UCSD-AML1 (cell line): ENCODE measurements around the gene USP17L28.
"Not testable (repeated sequence)": the region's sequence is repeated elsewhere in the genome, so short reads cannot be mapped to it uniquely, and the experiment has no call there.

Experiments
- DNase-seq: peaks from one replicate; lab custom pipeline; 2025; ENCODE audit not compliant: unreplicated experiment; lab: John Stamatoyannopoulos, UW

USP17L28 gene, protein sequence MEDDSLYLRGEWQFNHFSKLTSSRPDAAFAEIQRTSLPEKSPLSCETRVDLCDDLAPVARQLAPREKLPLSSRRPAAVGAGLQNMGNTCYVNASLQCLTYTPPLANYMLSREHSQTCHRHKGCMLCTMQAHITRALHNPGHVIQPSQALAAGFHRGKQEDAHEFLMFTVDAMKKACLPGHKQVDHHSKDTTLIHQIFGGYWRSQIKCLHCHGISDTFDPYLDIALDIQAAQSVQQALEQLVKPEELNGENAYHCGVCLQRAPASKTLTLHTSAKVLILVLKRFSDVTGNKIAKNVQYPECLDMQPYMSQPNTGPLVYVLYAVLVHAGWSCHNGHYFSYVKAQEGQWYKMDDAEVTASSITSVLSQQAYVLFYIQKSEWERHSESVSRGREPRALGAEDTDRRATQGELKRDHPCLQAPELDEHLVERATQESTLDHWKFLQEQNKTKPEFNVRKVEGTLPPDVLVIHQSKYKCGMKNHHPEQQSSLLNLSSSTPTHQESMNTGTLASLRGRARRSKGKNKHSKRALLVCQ

DNA sequence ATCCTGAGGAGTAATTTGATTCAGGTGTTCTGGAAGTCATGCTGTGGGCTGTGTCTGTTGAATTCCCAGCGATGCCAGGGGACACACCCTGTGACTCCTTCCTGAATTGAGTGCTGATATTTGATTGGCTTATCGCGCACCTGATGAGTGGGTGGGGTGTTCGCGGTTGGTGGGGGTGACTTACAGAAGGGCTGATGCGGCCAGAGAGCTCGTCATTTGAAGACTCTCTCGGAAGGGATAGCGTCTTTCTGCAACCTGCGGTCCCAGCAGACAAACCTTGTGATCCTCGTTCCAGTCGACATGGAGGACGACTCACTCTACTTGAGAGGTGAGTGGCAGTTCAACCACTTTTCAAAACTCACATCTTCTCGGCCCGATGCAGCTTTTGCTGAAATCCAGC, at the start of gene USP17L28:
Gene USP17L28, plus strand, starts transcription at position 301 of the 400 bp plus-strand sequence. Its CDS starts 0 bp downstream, at position 301.
- DNase-seq = not testable (repeated sequence)

DNA sequence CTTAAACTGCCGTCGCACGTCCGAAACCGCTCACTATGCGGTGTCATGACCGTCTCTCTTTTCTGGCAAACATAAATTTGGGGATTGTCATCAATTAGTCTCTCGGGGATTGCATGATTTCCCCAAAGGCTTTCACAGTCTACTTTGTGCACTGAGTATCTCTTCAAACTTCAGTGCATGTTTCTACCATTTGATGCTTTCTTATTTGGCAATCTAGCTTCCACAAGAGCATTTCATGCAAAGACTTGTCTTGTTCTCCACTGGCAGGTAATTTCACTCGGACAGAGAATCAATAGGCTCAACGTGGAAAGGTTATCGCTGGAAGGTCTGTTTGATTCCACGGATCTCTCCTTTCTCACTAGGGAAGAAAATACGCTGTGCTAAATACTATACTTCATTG, 24.5 kb upstream of the USP17L28 start:
- not testable (repeated sequence) for DNase-seq

DNA sequence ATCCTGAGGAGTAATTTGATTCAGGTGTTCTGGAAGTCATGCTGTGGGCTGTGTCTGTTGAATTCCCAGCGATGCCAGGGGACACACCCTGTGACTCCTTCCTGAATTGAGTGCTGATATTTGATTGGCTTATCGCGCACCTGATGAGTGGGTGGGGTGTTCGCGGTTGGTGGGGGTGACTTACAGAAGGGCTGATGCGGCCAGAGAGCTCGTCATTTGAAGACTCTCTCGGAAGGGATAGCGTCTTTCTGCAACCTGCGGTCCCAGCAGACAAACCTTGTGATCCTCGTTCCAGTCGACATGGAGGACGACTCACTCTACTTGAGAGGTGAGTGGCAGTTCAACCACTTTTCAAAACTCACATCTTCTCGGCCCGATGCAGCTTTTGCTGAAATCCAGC, 23.8 kb upstream of the USP17L28 start, which contains the start of gene USP17L24:
Gene USP17L24, plus strand, starts transcription at position 301 of the 400 bp plus-strand sequence. Its CDS starts 0 bp downstream, at position 301.
- DNase-seq = not testable (repeated sequence)

DNA sequence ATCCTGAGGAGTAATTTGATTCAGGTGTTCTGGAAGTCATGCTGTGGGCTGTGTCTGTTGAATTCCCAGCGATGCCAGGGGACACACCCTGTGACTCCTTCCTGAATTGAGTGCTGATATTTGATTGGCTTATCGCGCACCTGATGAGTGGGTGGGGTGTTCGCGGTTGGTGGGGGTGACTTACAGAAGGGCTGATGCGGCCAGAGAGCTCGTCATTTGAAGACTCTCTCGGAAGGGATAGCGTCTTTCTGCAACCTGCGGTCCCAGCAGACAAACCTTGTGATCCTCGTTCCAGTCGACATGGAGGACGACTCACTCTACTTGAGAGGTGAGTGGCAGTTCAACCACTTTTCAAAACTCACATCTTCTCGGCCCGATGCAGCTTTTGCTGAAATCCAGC, 19.1 kb upstream of the USP17L28 start, which contains the start of gene USP17L25:
Gene USP17L25, plus strand, starts transcription at position 301 of the 400 bp plus-strand sequence. Its CDS starts 0 bp downstream, at position 301.
- DNase-seq = not testable (repeated sequence)

DNA sequence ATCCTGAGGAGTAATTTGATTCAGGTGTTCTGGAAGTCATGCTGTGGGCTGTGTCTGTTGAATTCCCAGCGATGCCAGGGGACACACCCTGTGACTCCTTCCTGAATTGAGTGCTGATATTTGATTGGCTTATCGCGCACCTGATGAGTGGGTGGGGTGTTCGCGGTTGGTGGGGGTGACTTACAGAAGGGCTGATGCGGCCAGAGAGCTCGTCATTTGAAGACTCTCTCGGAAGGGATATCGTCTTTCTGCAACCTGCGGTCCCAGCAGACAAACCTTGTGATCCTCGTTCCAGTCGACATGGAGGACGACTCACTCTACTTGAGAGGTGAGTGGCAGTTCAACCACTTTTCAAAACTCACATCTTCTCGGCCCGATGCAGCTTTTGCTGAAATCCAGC, 14.3 kb upstream of the USP17L28 start, which contains the start of gene USP17L26:
Gene USP17L26, plus strand, starts transcription at position 301 of the 400 bp plus-strand sequence. Its CDS starts 0 bp downstream, at position 301.
- not testable (repeated sequence) for DNase-seq

DNA sequence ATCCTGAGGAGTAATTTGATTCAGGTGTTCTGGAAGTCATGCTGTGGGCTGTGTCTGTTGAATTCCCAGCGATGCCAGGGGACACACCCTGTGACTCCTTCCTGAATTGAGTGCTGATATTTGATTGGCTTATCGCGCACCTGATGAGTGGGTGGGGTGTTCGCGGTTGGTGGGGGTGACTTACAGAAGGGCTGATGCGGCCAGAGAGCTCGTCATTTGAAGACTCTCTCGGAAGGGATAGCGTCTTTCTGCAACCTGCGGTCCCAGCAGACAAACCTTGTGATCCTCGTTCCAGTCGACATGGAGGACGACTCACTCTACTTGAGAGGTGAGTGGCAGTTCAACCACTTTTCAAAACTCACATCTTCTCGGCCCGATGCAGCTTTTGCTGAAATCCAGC, 9.6 kb upstream of the USP17L28 start, which contains the start of gene USP17L5:
Gene USP17L5, plus strand, starts transcription at position 301 of the 400 bp plus-strand sequence. Its CDS starts 0 bp downstream, at position 301.
- DNase-seq = not testable (repeated sequence)

DNA sequence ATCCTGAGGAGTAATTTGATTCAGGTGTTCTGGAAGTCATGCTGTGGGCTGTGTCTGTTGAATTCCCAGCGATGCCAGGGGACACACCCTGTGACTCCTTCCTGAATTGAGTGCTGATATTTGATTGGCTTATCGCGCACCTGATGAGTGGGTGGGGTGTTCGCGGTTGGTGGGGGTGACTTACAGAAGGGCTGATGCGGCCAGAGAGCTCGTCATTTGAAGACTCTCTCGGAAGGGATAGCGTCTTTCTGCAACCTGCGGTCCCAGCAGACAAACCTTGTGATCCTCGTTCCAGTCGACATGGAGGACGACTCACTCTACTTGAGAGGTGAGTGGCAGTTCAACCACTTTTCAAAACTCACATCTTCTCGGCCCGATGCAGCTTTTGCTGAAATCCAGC, 4.8 kb upstream of the USP17L28 start, which contains the start of gene USP17L27:
Gene USP17L27, plus strand, starts transcription at position 301 of the 400 bp plus-strand sequence. Its CDS starts 0 bp downstream, at position 301.
- DNase-seq = not testable (repeated sequence)

DNA sequence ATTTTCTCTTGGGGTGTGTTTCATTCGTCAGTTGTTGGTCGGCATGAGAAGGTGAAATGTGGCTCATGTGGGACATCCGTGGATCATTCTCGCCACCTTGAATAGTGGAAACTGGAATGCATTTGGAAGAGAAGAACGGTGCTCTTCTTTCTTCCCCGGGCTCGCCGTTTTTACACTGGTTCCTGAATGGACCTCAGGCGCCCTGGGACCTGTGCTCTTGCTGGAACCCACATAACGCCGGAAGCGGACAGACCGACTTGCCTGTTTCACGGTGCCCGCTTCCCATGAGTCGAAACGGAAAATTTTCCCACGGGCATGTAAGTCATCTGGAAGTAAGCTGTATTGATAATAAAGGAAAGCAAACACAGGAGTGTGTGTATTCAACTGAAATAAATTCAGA, 2.2 kb downstream of the USP17L28 start:
- DNase-seq = not testable (repeated sequence)

DNA sequence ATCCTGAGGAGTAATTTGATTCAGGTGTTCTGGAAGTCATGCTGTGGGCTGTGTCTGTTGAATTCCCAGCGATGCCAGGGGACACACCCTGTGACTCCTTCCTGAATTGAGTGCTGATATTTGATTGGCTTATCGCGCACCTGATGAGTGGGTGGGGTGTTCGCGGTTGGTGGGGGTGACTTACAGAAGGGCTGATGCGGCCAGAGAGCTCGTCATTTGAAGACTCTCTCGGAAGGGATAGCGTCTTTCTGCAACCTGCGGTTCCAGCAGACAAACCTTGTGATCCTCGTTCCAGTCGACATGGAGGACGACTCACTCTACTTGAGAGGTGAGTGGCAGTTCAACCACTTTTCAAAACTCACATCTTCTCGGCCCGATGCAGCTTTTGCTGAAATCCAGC, 4.6 kb downstream of the USP17L28 start, which contains the start of gene USP17L29:
Gene USP17L29, plus strand, starts transcription at position 301 of the 400 bp plus-strand sequence. Its CDS starts 0 bp downstream, at position 301.
- DNase-seq = not testable (repeated sequence)

DNA sequence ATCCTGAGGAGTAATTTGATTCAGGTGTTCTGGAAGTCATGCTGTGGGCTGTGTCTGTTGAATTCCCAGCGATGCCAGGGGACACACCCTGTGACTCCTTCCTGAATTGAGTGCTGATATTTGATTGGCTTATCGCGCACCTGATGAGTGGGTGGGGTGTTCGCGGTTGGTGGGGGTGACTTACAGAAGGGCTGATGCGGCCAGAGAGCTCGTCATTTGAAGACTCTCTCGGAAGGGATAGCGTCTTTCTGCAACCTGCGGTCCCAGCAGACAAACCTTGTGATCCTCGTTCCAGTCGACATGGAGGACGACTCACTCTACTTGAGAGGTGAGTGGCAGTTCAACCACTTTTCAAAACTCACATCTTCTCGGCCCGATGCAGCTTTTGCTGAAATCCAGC, 14.1 kb downstream of the USP17L28 start, which contains the start of gene USP17L30:
Gene USP17L30, plus strand, starts transcription at position 301 of the 400 bp plus-strand sequence. Its CDS starts 0 bp downstream, at position 301.
- DNase-seq = not testable (repeated sequence)

DNA sequence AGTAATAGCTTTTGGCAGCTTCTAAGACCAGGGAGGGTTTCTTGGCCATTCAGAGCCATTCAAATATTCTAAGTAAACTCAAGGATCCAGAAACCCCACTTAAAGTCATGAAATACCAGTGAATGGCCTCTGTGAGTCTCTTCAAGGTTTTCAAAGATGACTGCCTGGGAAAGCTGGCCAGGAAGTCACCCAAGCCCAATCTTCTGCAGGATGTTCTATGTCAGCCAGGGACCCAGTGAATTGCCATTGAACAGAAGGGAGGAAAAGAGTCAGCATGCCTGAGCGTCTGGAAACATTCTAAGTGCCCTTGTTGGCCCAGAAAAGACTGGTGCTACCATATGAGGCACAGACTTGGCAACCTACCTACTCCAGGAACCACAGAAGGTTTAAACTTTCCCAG, 31.2 kb downstream of the USP17L28 start:
- not testable (repeated sequence) for DNase-seq

DNA sequence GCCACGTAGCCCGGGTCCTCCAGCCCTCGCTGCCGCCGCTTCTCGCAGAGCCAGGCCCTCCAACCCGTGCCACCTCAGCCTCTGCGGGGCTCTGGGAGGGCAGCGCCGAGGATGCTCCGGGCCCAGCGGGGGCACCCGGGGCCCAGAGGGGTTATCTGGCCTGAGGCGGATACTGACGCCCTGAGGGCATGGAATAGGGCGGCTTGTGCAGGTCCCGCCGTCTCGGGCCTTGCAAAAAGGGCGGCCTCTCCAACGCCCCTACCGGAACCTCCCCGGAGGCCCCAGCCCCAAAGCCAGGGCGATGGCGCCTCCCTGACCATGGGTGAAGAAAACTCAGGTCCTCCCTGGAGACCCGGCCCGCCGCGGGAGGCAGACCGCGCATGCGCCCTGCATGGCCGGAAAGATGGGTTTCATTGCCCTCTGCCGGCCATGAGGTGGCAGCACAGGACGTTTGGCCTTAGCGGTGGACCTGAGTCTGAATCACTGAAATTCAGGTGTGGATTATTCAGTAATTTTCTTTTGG, 32.4 kb downstream of the USP17L28 start:
- not testable (repeated sequence) for DNase-seq

DNA sequence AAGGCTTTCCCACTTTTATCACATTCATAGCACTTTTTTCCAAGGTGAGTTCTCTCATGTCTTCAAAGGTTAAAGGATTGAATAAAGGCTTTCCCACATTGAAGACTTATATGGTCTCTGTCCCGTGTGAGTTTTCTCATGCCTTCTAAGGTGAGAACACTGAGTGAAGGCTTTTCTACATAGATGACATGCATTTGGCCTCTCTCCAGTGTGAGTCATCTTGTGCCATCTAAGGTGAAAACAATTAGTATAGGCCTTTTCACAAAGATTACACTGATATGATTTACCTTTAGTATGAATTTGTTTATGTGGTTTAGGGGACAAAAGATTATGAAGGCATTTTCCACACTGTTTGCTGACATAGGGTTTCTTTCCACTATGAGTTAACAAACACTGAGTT, 35.4 kb downstream of the USP17L28 start:
- DNase-seq = no peak

DNA sequence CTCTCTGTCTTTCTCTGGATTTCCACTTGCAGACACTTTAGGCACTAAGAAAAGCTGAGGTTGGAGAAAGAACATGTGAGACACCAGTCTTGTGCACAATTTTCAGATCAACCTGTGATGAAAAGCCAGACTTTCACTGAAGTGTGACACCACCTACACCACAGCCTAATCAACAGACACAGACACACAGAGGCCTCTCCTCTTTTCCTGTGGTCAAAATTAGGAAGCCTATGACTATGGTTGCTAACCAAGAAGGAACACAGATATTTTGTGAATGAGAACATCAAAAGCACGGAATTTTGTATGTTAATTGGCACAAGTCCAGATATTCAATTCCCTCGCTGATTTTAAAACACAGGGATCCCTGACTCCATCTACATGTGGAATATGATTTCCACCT, 40.3 kb downstream of the USP17L28 start:
- DNase-seq = not testable (repeated sequence)
